K562 (cell line): ENCODE measurements around the gene RPEL1. TPM values are rescaled to one million over a fixed set of nuclear protein-coding genes. Genes with fewer than 3 reads are reported as not detected.

ENCODE experiments used
- CEBPG ChIP-seq, 3 experiments: fragments of 200-800 bp in 1 of 3; sonication (Bioruptor generic) in 1 of 3; sonication (generic) in 1 of 3; formaldehyde crosslinking in 1 of 3; IDR thresholded peaks in 2 of 3; conservative IDR thresholded peaks in 1 of 3; 2 replicates each; pipeline versions ENCODE4 v1.6.1 to v1.8.0; 2016 to 2022; ENCODE audit warnings: missing compliant biosample characterization in 2 of 3, missing genetic modification characterization in 2 of 3, mild to moderate bottlenecking in 1 of 3, missing genetic modification reagents in 1 of 3
- ETV6 ChIP-seq, 3 experiments: fragments of 150-350 bp in 1 of 3; sonication (generic) in 1 of 3; formaldehyde crosslinking in 1 of 3; IDR thresholded peaks; 2 replicates each; pipeline versions ENCODE4 v1.6.1 to v1.8.0; 2014 to 2022; ENCODE audit warnings: borderline replicate concordance in 2 of 3, low read depth in 2 of 3, antibody characterized with exemption in 1 of 3, low read length in 1 of 3, mild to moderate bottlenecking in 1 of 3, missing genetic modification reagents in 1 of 3
- MEF2A ChIP-seq: IDR thresholded peaks from 2 replicates; pipeline ENCODE4 v1.6.1; 2011; ENCODE audit warnings: low read depth, mild to moderate bottlenecking, low read length, moderate library complexity; ENCODE audit not compliant: control insufficient read depth
- MGA ChIP-seq: fragments of 450-650 bp; IDR thresholded peaks from 2 replicates; pipeline ENCODE4 v1.6.1; 2016; ENCODE audit warnings: mild to moderate bottlenecking, moderate library complexity
- SMARCC2 ChIP-seq: fragments of 450-650 bp; IDR thresholded peaks from 2 replicates; pipeline ENCODE4 v1.6.1; 2017; ENCODE audit warnings: antibody characterized with exemption, moderate library complexity, mild to moderate bottlenecking, low read depth
- ZNF133 ChIP-seq: fragments of 250-450 bp; sonication (Bioruptor Pico); IDR thresholded peaks from 2 replicates; pipeline ENCODE4 v1.4.0; 2020; ENCODE audit warnings: mild to moderate bottlenecking
- ZNF764 ChIP-seq: fragments of 250-450 bp; sonication (Bioruptor Pico); IDR thresholded peaks from 2 replicates; pipeline ENCODE4 v1.4.0; 2020; ENCODE audit warnings: low read depth, mild to moderate bottlenecking, moderate library complexity
- polyA plus RNA-seq, 8 experiments: library from polyadenylated mRNA; depleted of rRNA in 4 of 8; stranded (reverse) in 5 of 8; unstranded in 3 of 8; fragments of >200 nt; fragmentation: Nextera tagmentation in 2 of 8; fragmentation: Illumina TruSeq in 1 of 8; extraction: Ambion mirVana in 2 of 8; extraction: Trizol in 1 of 8; gene quantifications; 2 replicates each; pipeline versions ENCODE4 v1.2.1 to v1.2.3, GENCODE V29; 2011 to 2014; ENCODE audit warnings: inconsistent platforms in 1 of 8, missing spikeins in 1 of 8
- total RNA-seq, 7 experiments: library from RNA; depleted of rRNA in 6 of 7; stranded (reverse); fragments of >200 nt in 6 of 7; fragmentation: Illumina TruSeq in 2 of 7; extraction: Trizol in 2 of 7; gene quantifications; 2 replicates each; pipeline versions ENCODE4 v1.2.1 to v1.2.3, GENCODE V29; 2011 to 2021; ENCODE audit warnings: low replicate concordance in 1 of 7
- TF ChIP-seq, protein P1 (sequence below): fragments of 450-650 bp; IDR thresholded peaks from 2 replicates; pipeline ENCODE4 v1.7.1; 2018; ENCODE audit warnings: mild to moderate bottlenecking, low read depth; ENCODE audit not compliant: partially characterized antibody

Gene RPEL1
- total and polyA plus RNA-seq, 9 of the 15 experiments (the other 6 are each of a cell fraction or from before 2014, with no cell fraction given), result 0.04 to 0.15 (median 0.07) TPM; not detected in 4

DNA sequence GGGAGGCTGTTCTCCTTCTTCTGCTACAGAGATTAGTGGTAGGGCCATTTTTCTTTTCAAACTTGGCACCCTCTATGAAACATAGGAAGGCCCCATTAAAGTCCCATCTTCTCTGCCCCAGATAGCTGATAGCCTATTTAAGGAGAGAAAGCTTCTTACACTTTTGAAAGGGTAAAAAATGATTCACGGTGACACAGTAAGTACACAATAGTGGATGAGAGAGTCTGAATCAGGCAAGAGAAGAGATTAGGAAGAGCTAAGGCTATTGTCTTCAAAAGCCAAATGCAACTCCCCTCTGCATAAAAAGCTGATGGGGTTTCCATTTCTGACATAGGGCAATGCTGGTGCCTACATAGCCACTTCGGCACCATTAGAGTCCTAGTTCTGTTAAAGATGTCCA lies 34.8 kb downstream of the RPEL1 start (continued):
- no peak for TF ChIP-seq MEF2A
- no peak for TF ChIP-seq ZNF764 (CRISPR knock-in tag)
- TF ChIP-seq, protein P1, sequence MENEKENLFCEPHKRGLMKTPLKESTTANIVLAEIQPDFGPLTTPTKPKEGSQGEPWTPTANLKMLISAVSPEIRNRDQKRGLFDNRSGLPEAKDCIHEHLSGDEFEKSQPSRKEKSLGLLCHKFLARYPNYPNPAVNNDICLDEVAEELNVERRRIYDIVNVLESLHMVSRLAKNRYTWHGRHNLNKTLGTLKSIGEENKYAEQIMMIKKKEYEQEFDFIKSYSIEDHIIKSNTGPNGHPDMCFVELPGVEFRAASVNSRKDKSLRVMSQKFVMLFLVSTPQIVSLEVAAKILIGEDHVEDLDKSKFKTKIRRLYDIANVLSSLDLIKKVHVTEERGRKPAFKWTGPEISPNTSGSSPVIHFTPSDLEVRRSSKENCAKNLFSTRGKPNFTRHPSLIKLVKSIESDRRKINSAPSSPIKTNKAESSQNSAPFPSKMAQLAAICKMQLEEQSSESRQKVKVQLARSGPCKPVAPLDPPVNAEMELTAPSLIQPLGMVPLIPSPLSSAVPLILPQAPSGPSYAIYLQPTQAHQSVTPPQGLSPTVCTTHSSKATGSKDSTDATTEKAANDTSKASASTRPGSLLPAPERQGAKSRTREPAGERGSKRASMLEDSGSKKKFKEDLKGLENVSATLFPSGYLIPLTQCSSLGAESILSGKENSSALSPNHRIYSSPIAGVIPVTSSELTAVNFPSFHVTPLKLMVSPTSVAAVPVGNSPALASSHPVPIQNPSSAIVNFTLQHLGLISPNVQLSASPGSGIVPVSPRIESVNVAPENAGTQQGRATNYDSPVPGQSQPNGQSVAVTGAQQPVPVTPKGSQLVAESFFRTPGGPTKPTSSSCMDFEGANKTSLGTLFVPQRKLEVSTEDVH, result no peak
- no peak for TF ChIP-seq SMARCC2
- no peak for TF ChIP-seq MGA
- no peak for TF ChIP-seq ZNF133
- TF ChIP-seq CEBPG (CRISPR knock-in tag; IDR thresholded peaks at IDR 0.05), result no peak
- TF ChIP-seq CEBPG (tag; conservative IDR thresholded peaks at IDR 0.05 in 1 of 2, IDR thresholded peaks at IDR 0.05 in 1 of 2), result no peak
- TF ChIP-seq ETV6 (IDR thresholded peaks at IDR 0.05; ENCODE audit: borderline replicate concordance in 1 of 2, low read depth in 2 of 2, low read length in 1 of 2), result no peak
- no peak for TF ChIP-seq ETV6 (CRISPR knock-in tag; IDR thresholded peaks at IDR 0.05; ENCODE audit: borderline replicate concordance)
